HEK293 (cell line): ENCODE data around the gene CDYL2.

Source experiments
- CTCF ChIA-PET: fragments of 350-600 bp; formaldehyde crosslinking; extraction: SDS; loops from one replicate; lab custom pipeline; 2021; ENCODE audit warnings: antibody characterized with exemption; lab: Yijun Ruan, JAX
- POLR2A ChIA-PET: fragments of 300-600 bp; formaldehyde crosslinking; extraction: SDS; loops from one replicate; lab custom pipeline; 2020; ENCODE audit warnings: antibody characterized with exemption, inconsistent platforms; lab: Yijun Ruan, JAX
- H3K27ac ChIP-seq: fragments of 200-500 bp; sonication (Bioruptor generic); 2 replicates; pipeline ENCODE4 v1.5.1; 2014; ENCODE audit warnings: low read depth, low read length, control low read depth, inconsistent platforms; ENCODE audit errors: extremely low read depth
- H3K36me3 ChIP-seq, 2 experiments: fragments of 200-500 bp in 1 of 2; sonication (Bioruptor generic) in 1 of 2; 1 replicate in 1 of 2; 2 replicates in 1 of 2; pipeline ENCODE4 v1.5.1; 2014 to 2017; ENCODE audit warnings: inconsistent platforms in 2 of 2, low read length in 2 of 2; ENCODE audit not compliant: control insufficient read depth in 2 of 2, insufficient read depth in 1 of 2
- H3K4me1 ChIP-seq: fragments of 200-500 bp; sonication (Bioruptor generic); 2 replicates; pipeline ENCODE4 v1.5.1; 2014; ENCODE audit warnings: mild to moderate bottlenecking, low read length, inconsistent platforms; ENCODE audit not compliant: control insufficient read depth, insufficient read depth
- H3K4me3 ChIP-seq: 2 replicates; pipeline ENCODE4 v1.5.1; 2011; ENCODE audit warnings: low read depth, mild to moderate bottlenecking, control low read depth, low read length, moderate library complexity
- H3K9me3 ChIP-seq: fragments of 200-500 bp; sonication (Bioruptor generic); 2 replicates; pipeline ENCODE4 v1.5.1; 2014; ENCODE audit warnings: low read depth, low read length, inconsistent platforms; ENCODE audit not compliant: control insufficient read depth, insufficient read depth
- EGR2 ChIP-seq: fragments of 450-650 bp; formaldehyde crosslinking; IDR thresholded peaks from 2 replicates; pipeline ENCODE4 v1.5.1; 2016; ENCODE audit warnings: low read depth, missing biosample characterization, missing genetic modification characterization
- HOXA7 ChIP-seq: sonication (generic); formaldehyde crosslinking; IDR thresholded peaks from 2 replicates; pipeline ENCODE4 v1.8.1; 2022; ENCODE audit warnings: missing genetic modification reagents, borderline replicate concordance
- HOXC10 ChIP-seq: sonication (generic); formaldehyde crosslinking; IDR thresholded peaks from 2 replicates; pipeline ENCODE4 v1.8.1; 2023; ENCODE audit warnings: mild to moderate bottlenecking, missing genetic modification reagents
- KLF16 ChIP-seq: fragments of 450-650 bp; formaldehyde crosslinking; IDR thresholded peaks from 2 replicates; pipeline ENCODE4 v1.5.1; 2017; ENCODE audit warnings: missing biosample characterization, missing genetic modification characterization
- MYNN ChIP-seq: fragments of 450-650 bp; formaldehyde crosslinking; IDR thresholded peaks from 2 replicates; pipeline ENCODE4 v1.5.1; 2016; ENCODE audit warnings: missing biosample characterization, missing genetic modification characterization, borderline replicate concordance
- PRDM4 ChIP-seq: fragments of 450-650 bp; formaldehyde crosslinking; IDR thresholded peaks from 2 replicates; pipeline ENCODE4 v1.5.1; 2017; ENCODE audit warnings: missing biosample characterization, missing genetic modification characterization
- REPIN1 ChIP-seq: fragments of 450-650 bp; formaldehyde crosslinking; IDR thresholded peaks from 2 replicates; pipeline ENCODE4 v1.5.1; 2017; ENCODE audit warnings: missing biosample characterization, missing genetic modification characterization, low read depth
- ZBTB11 ChIP-seq: fragments of 450-650 bp; formaldehyde crosslinking; conservative IDR thresholded peaks from 2 replicates; pipeline ENCODE4 v1.5.1; 2016; ENCODE audit warnings: low read depth, missing biosample characterization, missing genetic modification characterization
- ZBTB48 ChIP-seq: fragments of 450-650 bp; formaldehyde crosslinking; IDR thresholded peaks from 2 replicates; pipeline ENCODE4 v1.5.1; 2016; ENCODE audit warnings: missing biosample characterization, missing genetic modification characterization
- ZIC2 ChIP-seq: fragments of 450-650 bp; formaldehyde crosslinking; IDR thresholded peaks from 2 replicates; pipeline ENCODE4 v1.5.1; 2016; ENCODE audit warnings: missing biosample characterization, missing genetic modification characterization
- ZNF23 ChIP-seq: fragments of 450-650 bp; formaldehyde crosslinking; IDR thresholded peaks from 2 replicates; pipeline ENCODE4 v1.5.1; 2016; ENCODE audit warnings: missing biosample characterization, missing genetic modification characterization, borderline replicate concordance
- ZNF292 ChIP-seq: fragments of 450-650 bp; formaldehyde crosslinking; IDR thresholded peaks from 2 replicates; pipeline ENCODE4 v1.5.1; 2016; ENCODE audit warnings: low read depth, missing biosample characterization, missing genetic modification characterization, borderline replicate concordance
- ZNF324 ChIP-seq: fragments of 450-650 bp; formaldehyde crosslinking; IDR thresholded peaks from 2 replicates; pipeline ENCODE4 v1.5.1; 2016; ENCODE audit warnings: missing biosample characterization, missing genetic modification characterization
- ZNF449 ChIP-seq: fragments of 450-650 bp; formaldehyde crosslinking; IDR thresholded peaks from 2 replicates; pipeline ENCODE4 v1.5.1; 2017; ENCODE audit warnings: missing biosample characterization, mild to moderate bottlenecking, missing genetic modification characterization, moderate library complexity
- ZNF501 ChIP-seq: fragments of 450-650 bp; formaldehyde crosslinking; IDR thresholded peaks from 2 replicates; pipeline ENCODE4 v1.5.1; 2016; ENCODE audit warnings: missing biosample characterization, missing genetic modification characterization
- ZNF585B ChIP-seq: fragments of 450-650 bp; formaldehyde crosslinking; IDR thresholded peaks from 2 replicates; pipeline ENCODE4 v1.5.1; 2016; ENCODE audit warnings: missing biosample characterization, missing genetic modification characterization
- ZNF654 ChIP-seq: fragments of 450-650 bp; formaldehyde crosslinking; IDR thresholded peaks from 2 replicates; pipeline ENCODE4 v1.5.1; 2016; ENCODE audit warnings: low read depth, missing biosample characterization, missing genetic modification characterization
- ZSCAN16 ChIP-seq: fragments of 450-650 bp; formaldehyde crosslinking; IDR thresholded peaks from 2 replicates; pipeline ENCODE4 v1.5.1; 2016; ENCODE audit warnings: missing biosample characterization, missing genetic modification characterization
- ZSCAN18 ChIP-seq: fragments of 450-650 bp; formaldehyde crosslinking; IDR thresholded peaks from 2 replicates; pipeline ENCODE4 v1.5.1; 2016; ENCODE audit warnings: missing biosample characterization, missing genetic modification characterization

The CDYL2 gene

GRCh38 chr16:80669673-80670072 lies 134.7 kb downstream of the CDYL2 start (continued):
- TF ChIP-seq ZNF292 (tag by site-specific recombination) (no peak), MYNN (tag by site-specific recombination) (no peak)

GRCh38 chr16:80667925-80668324 lies 136.5 kb downstream of the CDYL2 start:
- CTCF ChIA-PET: no interaction called here
- POLR2A ChIA-PET: no interaction called here
- Histone ChIP-seq H3K4me1 (no peaks in the 10 kb centered on the region), H3K27ac (no peak overlapping the region), H3K36me3 (no peaks in the 10 kb centered on the region), H3K9me3 (no peaks in the 10 kb centered on the region), H3K4me3 (no peak overlapping the region)
- TF ChIP-seq ZNF654 (tag by site-specific recombination): no peak
- TF ChIP-seq ZBTB48 (tag by site-specific recombination): no peak
- no peak for TF ChIP-seq ZSCAN16 (tag by site-specific recombination)
- no peak for TF ChIP-seq HOXA7 (CRISPR knock-in tag)
- no peak for TF ChIP-seq HOXC10 (CRISPR knock-in tag)
- no peak for TF ChIP-seq ZNF501
- TF ChIP-seq ZSCAN18 (tag by site-specific recombination): no peak
- no peak for TF ChIP-seq PRDM4 (tag by site-specific recombination)
- TF ChIP-seq ZNF23: no peak
- no peak for TF ChIP-seq ZNF324 (tag by site-specific recombination)
- TF ChIP-seq EGR2 (tag by site-specific recombination): no peak
- TF ChIP-seq ZIC2: no peak
- TF ChIP-seq REPIN1: no peak
- no peak for TF ChIP-seq ZBTB11 (tag by site-specific recombination)
- no peak for TF ChIP-seq KLF16 (tag by site-specific recombination)
- no peak for TF ChIP-seq ZNF449 (tag by site-specific recombination)
- no peak for TF ChIP-seq ZNF585B (tag by site-specific recombination)
